ENCODE measurements around the gene GALNT2. TPM values are rescaled to one million over a fixed set of nuclear protein-coding genes. Genes with fewer than 3 reads are reported as not detected.

Gene GALNT2
- total RNA-seq, 1 experiment from 2014 or later = 62.2 TPM

GRCh38 chr1:230282157-230282556 lies 215.1 kb downstream of the GALNT2 start:
- Mint-ChIP-seq H3K9me3 (ENCODE audit: unreplicated experiment) (no peaks in the 10 kb centered on the region), H3K27me3 (ENCODE audit: insufficient read depth, unreplicated experiment) (no peaks in the 10 kb centered on the region), H3K27ac (ENCODE audit: unreplicated experiment) (no peak overlapping the region), H3K4me1 (ENCODE audit: low read depth, unreplicated experiment) (no peaks in the 10 kb centered on the region), H3K36me3 (ENCODE audit: insufficient read depth, unreplicated experiment) (peaks cover 6% of the 10 kb centered on the region), H3K4me3 (ENCODE audit: unreplicated experiment) (no peak overlapping the region)
- intact Hi-C loops (cut with micrococcal nuclease; ENCODE audit: unreplicated experiment) = no loop called here
- no peaks in the 10 kb centered on the region for H3K27me3 ChIP-seq (replicated peaks; ENCODE audit: control insufficient read depth, insufficient read depth, low read length)
- no peak overlapping the region for H3K4me3 ChIP-seq (ENCODE audit: low read depth, low read length)
- BruUV-seq (replicated peaks) = no TSS peak
- H3K9me3 ChIP-seq = no peaks in the 10 kb centered on the region
- DNase-seq = no peak
- H3K36me3 ChIP-seq (ENCODE audit: control insufficient read depth, insufficient read depth, low read length) = peaks cover 1% of the 10 kb centered on the region; the same call in 1 of the 2 replicates
- ChIA-PET POLR2A (no interaction called here), CTCF (no interaction called here)
- TF ChIP-seq CTCF (IDR thresholded peaks at IDR 0.05; ENCODE audit: insufficient read depth in 1 of 2, low read depth in 1 of 2, low read length in 1 of 2, severe bottlenecking in 1 of 2, unreplicated experiment in 1 of 2) = no peak
- H3K4me1 ChIP-seq = no peaks in the 10 kb centered on the region

GRCh38 chr1:230283678-230284077 lies 216.6 kb downstream of the GALNT2 start:
- H3K9me3 Mint-ChIP-seq (ENCODE audit: unreplicated experiment) = no peaks in the 10 kb centered on the region
- no peak overlapping the region for H3K4me3 ChIP-seq (ENCODE audit: low read depth, low read length)
- CTCF ChIA-PET = no interaction called here
- BruUV-seq (replicated peaks) = no TSS peak
- H3K4me1 ChIP-seq = no peaks in the 10 kb centered on the region
- H3K9me3 ChIP-seq = no peaks in the 10 kb centered on the region
- H3K27me3 Mint-ChIP-seq (ENCODE audit: insufficient read depth, unreplicated experiment) = no peaks in the 10 kb centered on the region
- intact Hi-C loops (cut with micrococcal nuclease; ENCODE audit: unreplicated experiment) = no loop called here
- H3K27me3 ChIP-seq (replicated peaks; ENCODE audit: control insufficient read depth, insufficient read depth, low read length) = no peaks in the 10 kb centered on the region
- H3K27ac Mint-ChIP-seq (ENCODE audit: unreplicated experiment) = no peak overlapping the region
- H3K4me1 Mint-ChIP-seq (ENCODE audit: low read depth, unreplicated experiment) = no peaks in the 10 kb centered on the region
- no peak overlapping the region for H3K4me3 Mint-ChIP-seq (ENCODE audit: unreplicated experiment)
- H3K36me3 ChIP-seq (ENCODE audit: control insufficient read depth, insufficient read depth, low read length) = peaks cover 1% of the 10 kb centered on the region; the same call in 1 of the 2 replicates
- DNase-seq = no peak
- no peak for TF ChIP-seq CTCF (IDR thresholded peaks at IDR 0.05; ENCODE audit: insufficient read depth in 1 of 2, low read depth in 1 of 2, low read length in 1 of 2, severe bottlenecking in 1 of 2, unreplicated experiment in 1 of 2)
- peaks cover 6% of the 10 kb centered on the region for H3K36me3 Mint-ChIP-seq (ENCODE audit: insufficient read depth, unreplicated experiment)
- POLR2A ChIA-PET = no interaction called here

- intact Hi-C loops (cut with micrococcal nuclease; ENCODE audit: unreplicated experiment) = no loop called here
- no peak overlapping the region for H3K4me3 ChIP-seq (ENCODE audit: low read depth, low read length)
- TF ChIP-seq CTCF (IDR thresholded peaks at IDR 0.05; ENCODE audit: insufficient read depth in 1 of 2, low read depth in 1 of 2, low read length in 1 of 2, severe bottlenecking in 1 of 2, unreplicated experiment in 1 of 2) = no peak
- no peak for DNase-seq
- H3K36me3 ChIP-seq (ENCODE audit: control insufficient read depth, insufficient read depth, low read length) = peaks cover 1% of the 10 kb centered on the region; the same call in 1 of the 2 replicates
- H3K9me3 ChIP-seq = no peaks in the 10 kb centered on the region
- Mint-ChIP-seq H3K4me1 (ENCODE audit: low read depth, unreplicated experiment) (no peaks in the 10 kb centered on the region), H3K9me3 (ENCODE audit: unreplicated experiment) (no peaks in the 10 kb centered on the region), H3K27me3 (ENCODE audit: insufficient read depth, unreplicated experiment) (no peaks in the 10 kb centered on the region), H3K36me3 (ENCODE audit: insufficient read depth, unreplicated experiment) (peaks cover 6% of the 10 kb centered on the region), H3K27ac (ENCODE audit: unreplicated experiment) (no peak overlapping the region), H3K4me3 (ENCODE audit: unreplicated experiment) (no peak overlapping the region)
- CTCF ChIA-PET = no interaction called here
- no TSS peak for BruUV-seq (replicated peaks)
- no peaks in the 10 kb centered on the region for H3K4me1 ChIP-seq
- H3K27me3 ChIP-seq (replicated peaks; ENCODE audit: control insufficient read depth, insufficient read depth, low read length) = no peaks in the 10 kb centered on the region
- POLR2A ChIA-PET = no interaction called here
These were observed 217.9 kb downstream of the GALNT2 start for GRCh38 chr1:230284891-230285290.
